Measurements from ENCODE around the gene GRIK1.

Gene GRIK1

GRCh38 chr21:29642551-29643245 lies 297.1 kb downstream of the GRIK1 start:
- DNase-seq (ENCODE audit: low read depth) = no peak

- no peak for DNase-seq (ENCODE audit: low read depth)
Measured at GRCh38 chr21:29641635-29642550, 297.9 kb downstream of the GRIK1 start.

- DNase-seq (ENCODE audit: low read depth) = no peak
Measured at GRCh38 chr21:29641001-29641634, 298.7 kb downstream of the GRIK1 start.

- DNase-seq (ENCODE audit: low read depth) = no peak
Measured at GRCh38 chr21:29640080-29640508, 299.7 kb downstream of the GRIK1 start.

- no peak for DNase-seq (ENCODE audit: low read depth)
Measured at GRCh38 chr21:29639366-29640079, 300.3 kb downstream of the GRIK1 start.

- no peak for DNase-seq (ENCODE audit: low read depth)
Measured at GRCh38 chr21:29638761-29639327, 301.0 kb downstream of the GRIK1 start.

- DNase-seq (ENCODE audit: low read depth) = no peak
Measured at GRCh38 chr21:29638138-29638537, 301.7 kb downstream of the GRIK1 start.

GRCh38 chr21:29637553-29637952 lies 302.2 kb downstream of the GRIK1 start:
- DNase-seq (ENCODE audit: low read depth) = no peak

GRCh38 chr21:29637134-29637533 lies 302.7 kb downstream of the GRIK1 start:
- DNase-seq (ENCODE audit: low read depth) = no peak

GRCh38 chr21:29634418-29634817 lies 305.4 kb downstream of the GRIK1 start:
- no peak for DNase-seq (ENCODE audit: low read depth)

- DNase-seq (ENCODE audit: low read depth) = no peak
Measured at GRCh38 chr21:29633756-29634155, 306.0 kb downstream of the GRIK1 start.

GRCh38 chr21:29630441-29630840 lies 309.4 kb downstream of the GRIK1 start:
- no peak for DNase-seq (ENCODE audit: low read depth)

- no peak for DNase-seq (ENCODE audit: low read depth)
Measured at GRCh38 chr21:29627905-29628304, 311.9 kb downstream of the GRIK1 start.

GRCh38 chr21:29626801-29627470 lies 312.9 kb downstream of the GRIK1 start:
- DNase-seq (ENCODE audit: low read depth) = no peak

GRCh38 chr21:29625990-29626389 lies 313.8 kb downstream of the GRIK1 start:
- DNase-seq (ENCODE audit: low read depth) = no peak

GRCh38 chr21:29624776-29625175 lies 315.0 kb downstream of the GRIK1 start:
- DNase-seq (ENCODE audit: low read depth) = no peak

GRCh38 chr21:29621525-29621924 lies 318.3 kb downstream of the GRIK1 start:
- DNase-seq (ENCODE audit: low read depth) = no peak

GRCh38 chr21:29616209-29616751 lies 323.5 kb downstream of the GRIK1 start:
- DNase-seq (ENCODE audit: low read depth) = no peak

- no peak for DNase-seq (ENCODE audit: low read depth)
Measured at GRCh38 chr21:29613877-29614276, 325.9 kb downstream of the GRIK1 start.

- DNase-seq (ENCODE audit: low read depth) = no peak
Measured at GRCh38 chr21:29613021-29613420, 326.8 kb downstream of the GRIK1 start.

All from HS-5 (cell line).